Measurements from ENCODE around the gene MCM3.

DNA sequence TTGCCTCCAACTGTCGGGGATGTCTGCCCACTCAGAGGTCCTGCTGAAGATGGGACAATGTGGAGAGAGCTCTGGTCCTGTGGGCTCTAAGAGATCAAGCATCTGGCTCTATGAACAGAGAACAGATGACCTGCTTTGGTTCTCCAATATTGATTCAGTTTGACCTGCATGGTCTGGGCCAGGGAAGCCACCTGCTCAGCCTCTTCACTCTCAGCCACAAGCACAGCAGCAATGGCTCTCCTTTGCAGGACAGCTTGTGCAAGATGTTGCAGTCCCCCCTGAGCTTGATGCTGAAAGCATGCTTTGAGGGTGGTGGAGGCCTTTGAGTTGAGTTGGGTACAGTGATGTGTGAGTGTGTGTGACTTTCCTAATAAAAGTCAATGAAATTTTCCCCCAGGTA lies 18.6 kb upstream of the MCM3 start:
- TF ChIP-seq, protein P1, sequence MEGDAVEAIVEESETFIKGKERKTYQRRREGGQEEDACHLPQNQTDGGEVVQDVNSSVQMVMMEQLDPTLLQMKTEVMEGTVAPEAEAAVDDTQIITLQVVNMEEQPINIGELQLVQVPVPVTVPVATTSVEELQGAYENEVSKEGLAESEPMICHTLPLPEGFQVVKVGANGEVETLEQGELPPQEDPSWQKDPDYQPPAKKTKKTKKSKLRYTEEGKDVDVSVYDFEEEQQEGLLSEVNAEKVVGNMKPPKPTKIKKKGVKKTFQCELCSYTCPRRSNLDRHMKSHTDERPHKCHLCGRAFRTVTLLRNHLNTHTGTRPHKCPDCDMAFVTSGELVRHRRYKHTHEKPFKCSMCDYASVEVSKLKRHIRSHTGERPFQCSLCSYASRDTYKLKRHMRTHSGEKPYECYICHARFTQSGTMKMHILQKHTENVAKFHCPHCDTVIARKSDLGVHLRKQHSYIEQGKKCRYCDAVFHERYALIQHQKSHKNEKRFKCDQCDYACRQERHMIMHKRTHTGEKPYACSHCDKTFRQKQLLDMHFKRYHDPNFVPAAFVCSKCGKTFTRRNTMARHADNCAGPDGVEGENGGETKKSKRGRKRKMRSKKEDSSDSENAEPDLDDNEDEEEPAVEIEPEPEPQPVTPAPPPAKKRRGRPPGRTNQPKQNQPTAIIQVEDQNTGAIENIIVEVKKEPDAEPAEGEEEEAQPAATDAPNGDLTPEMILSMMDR (IDR thresholded peaks at IDR 0.05; ENCODE audit: low read length), result no peak
- no peak for TF ChIP-seq EZH2 (IDR thresholded peaks at IDR 0.05; ENCODE audit: borderline replicate concordance, low read length)

All from OCI-LY1 (cell line).